DND-41 (cell line): ENCODE data around the gene DACH1.

Experiments
- ATAC-seq: fragments of 200-7000 bp; cut with Tn5 transposase; 3 replicates; pipeline ENCODE4 v1.9.1; 2021; ENCODE audit warnings: low read depth; ENCODE audit not compliant: insufficient read depth
- DNase-seq: peaks from one replicate; pipeline ENCODE4 v3.0.0-alpha.2; 2020
- H2AFZ ChIP-seq: 2 replicates; pipeline ENCODE4 v1.6.0; 2012; ENCODE audit warnings: low read depth, low read length
- H3K27ac ChIP-seq: 2 replicates; pipeline ENCODE4 v1.5.1; 2012; ENCODE audit warnings: low read length, inconsistent platforms
- H3K27me3 ChIP-seq: fragments of 200-600 bp; sonication (generic); 2 replicates; pipeline ENCODE4 v1.6.0; 2012; ENCODE audit warnings: low read length, mild to moderate bottlenecking, inconsistent platforms; ENCODE audit not compliant: insufficient read depth, poor library complexity
- H3K36me3 ChIP-seq: 2 replicates; pipeline ENCODE4 v1.5.1; 2012; ENCODE audit warnings: low read length, inconsistent platforms; ENCODE audit not compliant: insufficient read depth
- H3K4me1 ChIP-seq: 2 replicates; pipeline ENCODE4 v1.5.1; 2012; ENCODE audit warnings: mild to moderate bottlenecking, low read length; ENCODE audit not compliant: insufficient read depth
- H3K4me2 ChIP-seq: 2 replicates; pipeline ENCODE4 v1.6.0; 2012; ENCODE audit warnings: mild to moderate bottlenecking, moderate library complexity, low read length, inconsistent platforms; ENCODE audit not compliant: insufficient read depth
- H3K4me3 ChIP-seq, 2 experiments: fragments of 200-600 bp in 1 of 2; shearing (Covaris generic) in 1 of 2; 2 replicates each; pipeline ENCODE4 v1.5.1; 2012 to 2016; ENCODE audit warnings: inconsistent platforms in 2 of 2, low read length in 2 of 2, mild to moderate bottlenecking in 2 of 2, low read depth in 1 of 2, moderate library complexity in 1 of 2
- H3K79me2 ChIP-seq: 2 replicates; pipeline ENCODE4 v1.6.0; 2012; ENCODE audit warnings: low read length, inconsistent platforms; ENCODE audit not compliant: insufficient read depth
- H3K9ac ChIP-seq: 2 replicates; pipeline ENCODE4 v1.6.0; 2012; ENCODE audit warnings: low read depth, mild to moderate bottlenecking, inconsistent platforms, low read length, moderate library complexity
- H3K9me3 ChIP-seq: 2 replicates; pipeline ENCODE4 v1.5.1; 2012; ENCODE audit warnings: low read length, moderate library complexity, mild to moderate bottlenecking, inconsistent platforms; ENCODE audit not compliant: insufficient read depth, severe bottlenecking
- H4K20me1 ChIP-seq: 2 replicates; pipeline ENCODE4 v1.6.0; 2012; ENCODE audit warnings: low read length; ENCODE audit not compliant: insufficient read depth
- CTCF ChIP-seq: IDR thresholded peaks from 2 replicates; pipeline ENCODE4 v1.5.1; 2012; ENCODE audit warnings: borderline replicate concordance, low read length, moderate library complexity, mild to moderate bottlenecking; ENCODE audit not compliant: poor library complexity, severe bottlenecking; ENCODE audit errors: extremely low read depth
- EZH2 ChIP-seq: IDR thresholded peaks from 3 replicates; pipeline ENCODE4 v1.6.1; 2012; ENCODE audit warnings: borderline replicate concordance, low read depth, mild to moderate bottlenecking, moderate library complexity, low read length, inconsistent platforms; ENCODE audit not compliant: severe bottlenecking

The DACH1 gene

GRCh38 chr13:71879129-71879535 lies 12.1 kb upstream of the DACH1 start:
- no peak for DNase-seq
- TF ChIP-seq CTCF, result peak; percentile 61
- TF ChIP-seq EZH2, result no peak
- H2AFZ ChIP-seq, result peak overlapping the region; percentile 38; the same call in 1 of the 2 replicates
- H3K27ac ChIP-seq, result no peak overlapping the region
- H3K4me3 ChIP-seq, result no peak overlapping the region
- H3K9me3 ChIP-seq, result no peaks in the 10 kb centered on the region
- H4K20me1 ChIP-seq, result no peaks in the 10 kb centered on the region
- H3K36me3 ChIP-seq, result no peaks in the 10 kb centered on the region
- 0 out of 2 replicates have a peak, but pooled peaks cover 2% of the 10 kb centered on the region for H3K4me1 ChIP-seq
- peak; percentile 71 for ATAC-seq
- H3K4me2 ChIP-seq, result no peak overlapping the region; the same call in 1 of the 2 replicates
- H3K27me3 ChIP-seq, result no peaks in the 10 kb centered on the region
- no peak overlapping the region for H3K9ac ChIP-seq
- no peaks in the 10 kb centered on the region for H3K79me2 ChIP-seq

GRCh38 chr13:71877256-71877653 lies 10.3 kb upstream of the DACH1 start:
- TF ChIP-seq CTCF (no peak), EZH2 (no peak)

GRCh38 chr13:71876648-71877255 lies 9.7 kb upstream of the DACH1 start:
- Histone ChIP-seq H3K4me3 (no peak overlapping the region), H3K4me1 (0 out of 2 replicates have a peak, but pooled peaks cover 2% of the 10 kb centered on the region), H3K79me2 (no peaks in the 10 kb centered on the region), H2AFZ (no peak overlapping the region), H3K27ac (no peak overlapping the region), H3K36me3 (no peaks in the 10 kb centered on the region), H4K20me1 (no peaks in the 10 kb centered on the region), H3K9me3 (no peaks in the 10 kb centered on the region), H3K9ac (no peak overlapping the region), H3K4me2 (no peak overlapping the region), H3K27me3 (no peaks in the 10 kb centered on the region)
- no peak for ATAC-seq
- DNase-seq, result no peak
- TF ChIP-seq CTCF (no peak), EZH2 (no peak)

More at GRCh38 chr13:71877256-71877653, 10.3 kb upstream of the DACH1 start:
- Histone ChIP-seq H2AFZ (no peak overlapping the region), H3K4me2 (no peak overlapping the region), H3K9ac (no peak overlapping the region), H3K9me3 (no peaks in the 10 kb centered on the region), H4K20me1 (no peaks in the 10 kb centered on the region), H3K4me3 (no peak overlapping the region), H3K4me1 (0 out of 2 replicates have a peak, but pooled peaks cover 2% of the 10 kb centered on the region), H3K27me3 (no peaks in the 10 kb centered on the region), H3K27ac (no peak overlapping the region), H3K79me2 (no peaks in the 10 kb centered on the region), H3K36me3 (no peaks in the 10 kb centered on the region)
- no peak for DNase-seq
- ATAC-seq, result no peak
